ENCODE measurements around the gene DNER. TPM values are rescaled to one million over a fixed set of nuclear protein-coding genes. Genes with fewer than 3 reads are reported as not detected.

DNER gene
- polyA plus RNA-seq, 2 of the 4 experiments (the other 2 are of a cell fraction): 0.34 to 4.2 TPM

- no peak overlapping the region for H3K4me3 ChIP-seq
- ATAC-seq (no peak), FAIRE-seq (no peak), DNase-seq (ENCODE audit: low read depth in 1 of 2, low spot score in 1 of 2) (no peak)
- POLR2A ChIA-PET: no interaction called here
- no peak overlapping the region for H3K27ac ChIP-seq
- 12% methylated on average over 2 of the region's 2 CpGs for WGBS (ENCODE audit: missing lambda C conversion rate)
- H3K9me3 ChIP-seq: no peaks in the 10 kb centered on the region
- H3K4me1 ChIP-seq: no peaks in the 10 kb centered on the region
- no peak overlapping the region for H3K4me2 ChIP-seq
- CTCF ChIA-PET: no interaction called here
- TF ChIP-seq HEYL (CRISPR knock-in tag; IDR thresholded peaks at IDR 0.05) (no peak), JUN (IDR thresholded peaks at IDR 0.05) (no peak), HES2 (IDR thresholded peaks at IDR 0.05) (no peak), RFX5 (IDR thresholded peaks at IDR 0.05) (no peak), NPAS2 (CRISPR knock-in tag; IDR thresholded peaks at IDR 0.05; ENCODE audit: borderline replicate concordance) (no peak), HOXB13 (CRISPR knock-in tag; IDR thresholded peaks at IDR 0.05; ENCODE audit: low read depth) (no peak), ATOH8 (CRISPR knock-in tag; IDR thresholded peaks at IDR 0.05; ENCODE audit: low read depth) (no peak), USF2 (IDR thresholded peaks at IDR 0.05) (no peak), FOSB (CRISPR knock-in tag; IDR thresholded peaks at IDR 0.05) (no peak), CHD4 (IDR thresholded peaks at IDR 0.05; ENCODE audit: borderline replicate concordance) (no peak), RARB (CRISPR knock-in tag; IDR thresholded peaks at IDR 0.05) (no peak)
Observed at GRCh38 chr2:229610872-229611271, 103.5 kb downstream of the DNER start.

- POLR2A ChIA-PET: no interaction called here
- FAIRE-seq (no peak), DNase-seq (ENCODE audit: low read depth in 1 of 2, low spot score in 1 of 2) (no peak), ATAC-seq (no peak)
- Histone ChIP-seq H3K4me2 (no peak overlapping the region), H3K4me3 (no peak overlapping the region), H3K4me1 (no peaks in the 10 kb centered on the region), H3K27ac (no peak overlapping the region), H3K9me3 (no peaks in the 10 kb centered on the region)
- no peak for TF ChIP-seq RNF2 (IDR thresholded peaks at IDR 0.05; ENCODE audit: borderline replicate concordance, low read depth)
- no peak for TF ChIP-seq MAZ (IDR thresholded peaks at IDR 0.05; ENCODE audit: borderline replicate concordance, low read depth, low read length)
- no peak for TF ChIP-seq BHLHE40 (IDR thresholded peaks at IDR 0.05; ENCODE audit: low read depth, low read length)
- no peak for TF ChIP-seq POLR2AphosphoS2 (conservative IDR thresholded peaks at IDR 0.05; ENCODE audit: low read length)
- no peak for TF ChIP-seq NFE2L2 (conservative IDR thresholded peaks at IDR 0.05; ENCODE audit: low read length)
- TF ChIP-seq SMC3 (IDR thresholded peaks at IDR 0.05): no peak
- TF ChIP-seq ATOH8 (CRISPR knock-in tag; IDR thresholded peaks at IDR 0.05; ENCODE audit: low read depth): no peak
- no peak for TF ChIP-seq POLR2A (IDR thresholded peaks at IDR 0.05; ENCODE audit: low read length)
- no peak for TF ChIP-seq SREBF2 (IDR thresholded peaks at IDR 0.05)
- no peak for TF ChIP-seq ESRRA (IDR thresholded peaks at IDR 0.05; ENCODE audit: borderline replicate concordance, low read length)
- no peak for TF ChIP-seq HOXB13 (CRISPR knock-in tag; IDR thresholded peaks at IDR 0.05; ENCODE audit: low read depth)
- TF ChIP-seq RCOR1 (IDR thresholded peaks at IDR 0.05; ENCODE audit: low read depth, low read length): no peak
- no peak for TF ChIP-seq EP300 (IDR thresholded peaks at IDR 0.05)
- no peak for TF ChIP-seq KDM5A (IDR thresholded peaks at IDR 0.05)
- no peak for TF ChIP-seq CBX2 (IDR thresholded peaks at IDR 0.05; ENCODE audit: borderline replicate concordance, low read depth)
- WGBS (ENCODE audit: missing lambda C conversion rate): 74% methylated on average over 12 of the region's 12 CpGs
- CTCF ChIA-PET: no interaction called here
Observed at GRCh38 chr2:229610333-229610732, 104.0 kb downstream of the DNER start.

GRCh38 chr2:229601936-229602335 is 112.4 kb downstream of the DNER start:
- CTCF ChIA-PET: no interaction called here
- POLR2A ChIA-PET: no interaction called here
- WGBS (ENCODE audit: missing lambda C conversion rate): 11% methylated on average over 3 of the region's 3 CpGs
- TF ChIP-seq RNF2 (IDR thresholded peaks at IDR 0.05; ENCODE audit: borderline replicate concordance, low read depth) (no peak), KDM5A (IDR thresholded peaks at IDR 0.05) (no peak), JUN (IDR thresholded peaks at IDR 0.05) (no peak), ZC3H11A (IDR thresholded peaks at IDR 0.05) (no peak), EP300 (IDR thresholded peaks at IDR 0.05) (no peak), POLR2AphosphoS2 (conservative IDR thresholded peaks at IDR 0.05; ENCODE audit: low read length) (no peak), TP53 (CRISPR knock-in tag; IDR thresholded peaks at IDR 0.05) (no peak), SMC3 (IDR thresholded peaks at IDR 0.05) (no peak)
- H3K4me2 ChIP-seq: no peak overlapping the region
- H3K4me3 ChIP-seq: no peak overlapping the region
- H3K9me3 ChIP-seq: no peaks in the 10 kb centered on the region
- DNase-seq (ENCODE audit: low read depth in 1 of 2, low spot score in 1 of 2) (no peak), ATAC-seq (no peak), FAIRE-seq (no peak)
- no peaks in the 10 kb centered on the region for H3K4me1 ChIP-seq
- H3K27ac ChIP-seq: no peak overlapping the region
